GM08714 (cell line): ENCODE results near the gene PDE6G.
"Not testable (repeated sequence)": the region's sequence is repeated elsewhere in the genome, so short reads cannot be mapped to it uniquely, and the experiment has no call there.

Experiments
- H3K4me3 ChIP-seq: fragments of 200-500 bp; sonication (Bioruptor generic); 2 replicates; pipeline ENCODE4 v1.5.1; 2014; ENCODE audit warnings: mild to moderate bottlenecking, low read length, inconsistent platforms
- ZNF274 ChIP-seq: IDR thresholded peaks from 2 replicates; pipeline ENCODE4 v1.6.1; 2012; ENCODE audit warnings: mild to moderate bottlenecking, low read depth, low read length

The PDE6G gene

DNA sequence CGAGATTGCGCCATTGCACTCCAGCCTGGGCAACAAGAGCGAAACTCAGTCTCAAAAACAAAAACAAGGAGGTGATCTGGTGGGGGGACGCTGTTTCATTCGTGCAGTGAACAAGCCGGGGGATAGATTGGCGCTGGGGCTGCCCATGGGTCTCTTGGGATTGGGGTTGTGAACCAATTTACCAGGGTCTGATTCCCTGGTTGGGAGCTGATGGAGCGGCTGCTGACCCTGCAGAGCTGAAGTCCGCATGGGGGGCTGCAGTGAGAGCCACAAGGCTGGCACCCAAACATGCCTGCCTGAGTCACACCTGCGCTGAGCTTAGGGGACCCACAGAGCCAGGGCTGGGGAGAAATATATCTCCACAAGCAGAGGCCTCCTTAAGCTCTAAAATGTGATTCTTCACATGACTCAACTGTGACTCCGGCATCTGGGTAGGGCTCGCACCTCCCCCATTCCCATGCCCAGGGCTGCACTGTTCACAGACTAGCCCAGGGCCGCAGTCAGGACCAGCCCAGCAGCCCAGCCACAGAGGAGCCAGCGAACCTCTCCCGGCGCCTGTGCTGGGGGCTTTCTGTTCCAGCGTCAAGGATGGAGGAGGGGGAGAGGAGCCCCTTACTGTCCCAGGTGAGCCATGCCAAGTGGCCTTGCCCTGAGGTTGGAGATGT is 14.4 kb downstream of the PDE6G start:
- H3K4me3 ChIP-seq: no peak overlapping the region
- TF ChIP-seq ZNF274: no peak

DNA sequence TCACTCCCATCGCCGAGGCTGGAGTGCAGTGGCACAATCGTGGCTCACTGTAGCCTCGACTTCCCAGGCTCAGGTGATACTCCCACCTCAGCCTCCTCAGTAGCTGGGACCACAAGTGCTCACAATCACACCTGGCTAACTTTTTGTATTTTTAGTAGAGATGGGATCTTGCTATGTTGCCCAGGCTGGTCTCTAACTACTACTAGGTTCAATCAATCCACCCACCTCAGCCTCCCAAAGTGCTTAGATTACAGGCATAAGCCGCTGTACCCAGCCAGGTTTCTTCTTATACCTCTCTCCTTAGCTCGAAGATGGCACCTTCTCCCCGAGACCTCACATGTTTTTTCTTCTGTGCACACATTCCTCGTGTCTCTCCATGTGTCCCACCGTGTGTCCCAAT is 16.3 kb downstream of the PDE6G start:
- TF ChIP-seq ZNF274: no peak
- H3K4me3 ChIP-seq: no peak overlapping the region

DNA sequence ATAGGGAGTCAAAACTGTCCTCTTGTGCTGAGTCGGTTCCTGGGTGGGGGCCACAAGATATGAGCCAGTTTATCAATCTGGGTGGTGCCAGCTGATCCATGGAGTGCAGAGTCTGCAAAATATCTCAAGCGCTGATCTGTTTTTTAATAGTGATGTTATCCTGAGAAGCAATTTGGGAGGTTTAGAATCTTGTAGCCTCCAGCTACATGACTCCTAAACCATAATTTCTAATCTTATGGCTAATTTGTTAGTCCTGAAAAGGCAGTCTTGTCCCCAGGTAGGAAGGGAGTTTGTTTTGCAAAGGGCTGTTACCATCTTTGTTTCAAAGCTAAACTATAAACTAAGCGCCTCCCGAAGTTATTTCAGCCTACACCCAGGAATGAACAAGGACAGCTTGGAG is 17.7 kb downstream of the PDE6G start:
- H3K4me3 ChIP-seq: no peak overlapping the region
- no peak for TF ChIP-seq ZNF274

DNA sequence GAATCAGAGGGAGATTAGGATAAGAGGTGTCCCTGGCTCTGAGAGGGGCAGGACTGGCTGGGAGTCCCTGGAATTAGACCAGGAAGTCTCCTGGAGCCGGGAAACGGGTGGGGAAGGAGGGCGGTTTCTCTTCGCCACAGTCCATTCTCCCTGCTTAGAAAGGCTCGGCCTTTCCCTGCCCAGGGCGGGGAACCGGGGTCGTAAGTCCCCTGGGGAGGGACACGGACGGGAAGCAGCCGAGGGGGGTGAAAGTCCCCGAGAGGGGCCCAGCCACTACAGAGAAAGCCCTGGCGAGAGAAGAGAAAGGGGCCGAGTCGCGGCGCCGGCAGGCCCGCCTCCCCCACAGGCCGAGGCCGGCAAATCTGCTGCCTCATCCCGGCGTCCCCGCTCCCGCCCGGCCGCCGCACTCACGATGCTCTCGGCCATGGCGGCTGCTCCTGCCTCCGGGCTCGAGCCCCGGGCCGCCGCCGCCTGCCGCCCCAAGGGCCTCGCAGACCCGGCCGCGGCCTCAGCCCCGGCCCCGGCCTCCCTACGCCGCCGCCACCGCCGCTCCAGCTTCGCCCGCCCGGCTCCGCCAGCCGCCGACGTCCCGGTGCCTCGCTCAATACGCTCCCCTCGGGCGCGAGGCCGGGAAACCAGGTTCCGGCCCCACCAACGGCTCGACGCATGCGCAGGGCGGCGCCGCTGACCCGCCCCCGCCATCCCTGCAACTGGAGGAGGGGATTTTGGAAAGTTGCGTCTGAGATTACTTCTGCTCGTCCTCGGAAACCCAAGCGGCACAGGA is 19.6 kb downstream of the PDE6G start, which contains the start of the genes NPLOC4 and TSPAN10:
TSS of gene NPLOC4 (minus strand) at position 608 of the 784 bp plus-strand sequence. CDS start at position 426, 182 bp downstream.
TSS of gene TSPAN10 (plus strand) at position 692 of the 784 bp plus-strand sequence. CDS start 5,217 bp downstream, outside the sequence.
- peak within 1 kb of the TSS; percentile 97 for H3K4me3 ChIP-seq
- TF ChIP-seq ZNF274: no peak

DNA sequence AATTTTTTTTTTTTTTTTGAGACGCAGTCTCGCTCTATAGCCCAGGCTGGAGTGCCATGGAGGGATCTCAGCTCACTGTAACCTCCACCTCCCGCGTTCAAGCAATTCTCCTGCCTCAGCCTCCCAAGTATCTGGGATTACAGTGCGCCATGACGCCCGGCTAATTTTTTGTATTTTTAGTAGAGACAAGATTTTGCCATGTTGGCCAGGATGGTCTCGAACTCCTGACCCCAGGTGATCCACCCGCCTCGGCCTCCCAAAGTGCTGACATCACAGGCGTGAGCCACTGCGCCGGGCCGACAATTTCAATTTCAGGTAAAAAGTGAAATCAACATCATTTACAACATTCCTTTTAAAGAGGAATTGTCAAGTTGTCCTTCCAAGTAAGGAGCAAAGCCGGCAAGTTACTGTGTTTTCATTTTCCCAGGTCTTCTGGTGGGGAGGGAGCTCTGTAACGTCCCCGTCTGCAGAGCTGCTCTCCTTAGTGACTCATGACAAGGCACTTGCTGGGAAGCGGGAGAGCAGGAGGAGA is 20.3 kb downstream of the PDE6G start:
- TF ChIP-seq ZNF274: no peak
- H3K4me3 ChIP-seq: peak overlapping the region; percentile 97

DNA sequence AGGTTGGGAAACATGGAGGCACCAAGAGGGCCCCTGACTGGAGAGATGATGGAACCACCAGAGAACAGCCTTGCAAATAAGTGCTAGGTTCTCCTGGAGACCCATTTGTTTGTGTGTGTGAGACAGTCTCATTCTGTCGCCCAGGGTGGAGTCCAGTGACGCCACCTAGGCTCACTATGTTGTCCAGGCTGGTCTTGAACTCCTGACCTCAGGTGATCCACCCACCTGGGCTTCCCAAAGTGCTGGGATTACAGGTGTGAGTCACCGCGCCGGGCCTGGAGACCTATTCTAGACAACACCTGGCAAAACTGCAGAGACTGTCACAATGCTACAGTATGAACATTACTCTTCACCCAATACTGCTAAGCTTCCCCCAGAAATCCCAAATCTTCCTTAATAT is 20.9 kb downstream of the PDE6G start:
- peak overlapping the region; percentile 97 for H3K4me3 ChIP-seq
- TF ChIP-seq ZNF274: no peak

DNA sequence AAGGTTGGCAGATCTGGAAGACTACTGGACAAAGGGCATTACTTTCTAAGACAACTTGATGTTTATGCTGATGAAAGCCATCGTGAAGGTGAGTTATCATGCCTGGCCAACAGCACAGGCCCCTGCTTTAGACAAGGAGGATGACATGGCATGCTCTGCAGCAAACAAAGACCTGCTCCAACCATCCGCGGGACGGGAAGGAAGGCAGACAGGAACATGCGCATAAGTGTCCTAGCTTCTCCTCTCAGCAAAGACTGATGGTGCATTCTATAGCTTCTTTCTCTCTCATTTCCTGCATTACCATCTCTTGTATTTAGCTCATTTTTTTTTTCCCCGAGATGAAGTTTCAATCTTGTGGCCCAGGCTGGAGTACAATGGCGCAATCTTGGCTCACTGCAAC is 24.9 kb downstream of the PDE6G start:
- TF ChIP-seq ZNF274: no peak
- H3K4me3 ChIP-seq: no peak overlapping the region

DNA sequence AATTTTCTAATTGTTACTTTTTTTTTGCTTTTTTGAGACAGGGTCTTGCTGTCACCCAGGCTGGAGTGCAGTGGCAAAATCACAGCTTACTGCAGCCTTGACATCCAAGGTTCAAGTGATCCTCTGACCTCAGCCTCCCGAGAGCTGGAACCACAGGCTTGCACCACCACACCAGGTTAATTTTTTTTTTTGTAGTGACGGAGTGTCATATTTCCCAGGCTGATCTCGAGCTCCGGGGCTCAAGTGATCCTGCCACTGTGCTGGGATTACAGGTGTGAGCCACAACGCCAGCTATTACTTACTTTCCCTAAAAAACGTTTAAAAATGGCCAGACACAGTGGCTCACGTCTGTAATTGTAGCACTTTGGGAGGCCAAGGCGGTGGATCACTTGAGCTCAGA is 26.1 kb downstream of the PDE6G start:
- H3K4me3 ChIP-seq: no peak overlapping the region
- TF ChIP-seq ZNF274: no peak

DNA sequence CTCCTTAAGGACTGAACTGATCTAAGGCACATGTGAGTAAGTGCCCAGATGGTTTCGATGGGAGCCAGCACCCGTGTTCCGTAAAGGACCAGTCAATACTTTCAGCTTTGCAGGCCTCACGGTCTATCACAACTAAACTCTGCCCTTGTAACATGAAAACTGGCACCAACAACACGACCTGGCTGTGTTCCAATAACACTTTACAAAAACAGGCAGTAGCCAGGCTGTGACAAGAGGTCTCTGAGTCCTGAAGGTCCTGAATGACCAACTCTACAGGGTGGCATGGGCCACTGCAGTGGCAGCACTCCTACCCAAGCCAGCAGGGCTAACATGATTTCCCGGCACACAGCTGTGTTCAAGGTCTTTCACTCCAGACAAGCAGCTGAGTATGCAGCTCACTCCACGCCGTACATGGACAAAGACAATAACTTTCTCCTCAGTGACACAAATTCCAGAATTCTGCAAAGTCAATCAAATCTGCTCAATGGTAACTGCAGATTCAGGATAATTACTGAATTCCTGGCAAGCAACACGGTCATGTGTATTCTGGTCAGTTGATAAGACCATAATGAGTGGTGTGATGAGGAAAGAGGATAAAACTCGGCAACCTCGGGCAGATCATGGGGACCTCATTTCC is 34.7 kb downstream of the PDE6G start:
- TF ChIP-seq ZNF274: no peak
- no peak overlapping the region for H3K4me3 ChIP-seq

DNA sequence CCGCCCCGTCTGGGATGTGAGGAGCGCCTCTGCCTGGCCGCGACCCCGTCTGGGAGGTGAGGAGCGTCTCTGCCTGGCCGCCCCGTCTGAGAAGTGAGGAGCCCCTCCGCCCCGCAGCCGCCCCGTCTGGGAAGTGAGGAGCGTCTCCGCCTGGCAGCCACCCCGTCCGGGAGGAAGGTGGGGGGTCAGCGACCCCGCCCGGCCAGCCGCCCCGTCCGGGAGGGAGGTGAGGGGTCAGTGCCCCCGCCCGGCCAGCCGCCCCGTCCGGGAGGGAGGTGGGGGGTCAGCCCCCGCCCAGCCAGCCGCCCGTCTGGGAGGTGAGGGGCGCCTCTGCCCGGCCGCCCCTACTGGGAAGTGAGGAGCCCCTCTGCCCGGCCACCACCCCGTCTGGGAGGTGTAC is 38.0 kb downstream of the PDE6G start:
- not testable (repeated sequence) for H3K4me3 ChIP-seq

DNA sequence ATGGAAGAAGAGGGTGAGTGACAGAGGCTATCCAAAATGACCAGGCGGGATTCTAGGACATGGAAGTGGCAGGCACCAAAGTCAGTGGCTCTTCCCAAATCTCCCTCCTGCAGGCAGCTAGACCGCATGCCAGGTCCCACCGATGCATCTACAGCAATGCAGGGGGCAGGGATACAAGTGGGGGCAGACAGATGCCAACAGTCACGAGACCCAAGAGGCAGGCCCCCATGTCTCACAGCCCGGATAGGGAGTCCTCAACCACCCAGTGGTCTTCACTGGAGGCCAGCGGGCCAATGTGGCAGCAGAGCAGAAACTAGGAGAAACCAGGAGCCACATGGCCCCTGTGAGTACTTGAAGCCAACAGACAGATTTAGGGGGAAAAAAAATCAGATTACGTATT is 39.5 kb downstream of the PDE6G start:
- no peak overlapping the region for H3K4me3 ChIP-seq
- no peak for TF ChIP-seq ZNF274

DNA sequence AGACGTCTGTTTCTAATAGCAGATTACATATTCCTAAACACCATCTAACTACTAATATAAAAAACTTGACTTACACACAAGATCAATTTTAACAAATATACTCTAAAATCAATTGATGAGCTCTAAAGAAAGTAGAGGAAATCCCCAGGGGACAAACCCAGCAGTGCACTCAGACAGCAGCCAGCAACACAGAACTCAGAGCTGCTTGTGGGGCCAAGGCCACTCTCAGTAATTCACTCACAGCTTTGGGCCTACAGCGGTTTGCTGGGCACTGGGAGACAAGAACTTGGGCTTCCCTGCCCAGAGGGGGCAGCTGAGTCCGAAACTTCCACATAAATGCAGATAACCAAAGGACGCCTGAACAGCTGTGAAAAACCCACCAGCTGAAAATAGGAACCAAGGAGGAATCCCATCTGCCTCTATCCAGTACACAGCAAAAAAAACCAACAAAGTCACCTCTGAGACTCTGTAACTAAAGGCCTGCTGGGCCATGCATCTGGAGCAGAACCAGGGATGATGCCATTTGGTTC is 40.9 kb downstream of the PDE6G start:
- no peak overlapping the region for H3K4me3 ChIP-seq
- no peak for TF ChIP-seq ZNF274

DNA sequence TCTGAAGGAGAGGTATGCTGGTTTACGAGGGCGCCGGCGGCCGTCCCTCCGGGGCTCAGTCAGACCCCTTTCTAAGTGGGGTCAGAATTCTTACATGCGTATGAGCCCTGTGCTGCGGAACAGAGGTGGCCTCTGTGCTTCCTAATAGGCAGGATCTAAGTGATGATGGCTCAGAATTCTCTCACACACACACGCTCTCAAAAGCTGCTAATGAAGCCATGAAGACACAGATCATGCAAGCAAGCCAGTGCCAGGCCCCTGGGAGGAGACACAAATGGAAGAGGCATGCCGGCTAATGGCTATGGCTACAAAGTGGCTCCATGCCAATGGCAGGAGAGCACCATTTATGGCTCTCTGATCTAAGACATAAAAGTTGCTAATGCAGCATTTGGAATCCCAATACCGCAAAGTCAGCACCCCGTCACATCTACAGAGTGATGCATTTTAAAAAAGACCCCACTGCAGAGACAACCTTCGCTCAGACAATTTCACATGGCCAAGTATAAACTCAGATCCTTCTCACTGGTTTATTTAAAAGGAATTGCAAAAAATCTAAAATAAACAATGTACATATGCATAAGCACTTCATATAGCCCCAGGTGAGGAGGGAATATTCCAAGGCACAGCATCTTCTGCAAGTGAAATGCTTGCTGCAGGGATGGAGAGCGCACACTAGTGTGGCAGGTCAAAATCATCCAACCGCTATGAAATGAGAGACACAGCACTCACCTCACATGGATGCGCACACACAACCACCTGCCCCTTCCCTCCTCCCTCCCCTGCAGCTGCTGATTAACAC is 44.0 kb downstream of the PDE6G start:
- no peak for TF ChIP-seq ZNF274

More for the DNA sequence above, 44.0 kb downstream of the PDE6G start:
- no peak overlapping the region for H3K4me3 ChIP-seq
